Measurements from ENCODE around the gene MAGEA8.

DNA sequence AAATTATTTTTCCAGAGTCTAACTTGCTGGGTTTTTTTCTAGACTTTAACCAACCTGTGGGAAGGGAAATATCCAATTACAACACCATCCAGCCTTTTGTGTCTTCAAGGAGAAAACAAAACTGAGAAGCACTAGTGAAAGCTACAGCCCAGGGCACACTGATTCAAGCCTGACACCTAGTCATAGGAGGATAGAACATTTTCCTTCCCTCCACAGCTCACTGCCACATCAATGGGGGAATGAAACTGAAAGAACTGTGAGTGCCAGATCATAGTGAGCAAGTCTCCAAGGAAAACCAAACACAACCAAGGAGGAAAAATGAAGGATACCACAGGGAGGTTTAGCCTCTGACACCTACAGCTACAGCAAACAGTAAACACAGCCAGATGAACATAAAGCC lies 43.3 kb upstream of the MAGEA8 start:
- no peak for TF ChIP-seq EZH2 (IDR thresholded peaks at IDR 0.05; ENCODE audit: insufficient read depth, poor library complexity, severe bottlenecking)
- TF ChIP-seq EZH2phosphoT487 (IDR thresholded peaks at IDR 0.05; ENCODE audit: insufficient read depth, low read depth) = no peak

Measured in GM23248 (cell line).